ENCODE results near the gene GPC6. TPM values are rescaled to one million over a fixed set of nuclear protein-coding genes. Genes with fewer than 3 reads are reported as not detected.

GPC6 gene
- total and polyA plus RNA-seq, 2 donors (not counting 1 experiment from before 2014, with no cell fraction given), result not detected

DNA sequence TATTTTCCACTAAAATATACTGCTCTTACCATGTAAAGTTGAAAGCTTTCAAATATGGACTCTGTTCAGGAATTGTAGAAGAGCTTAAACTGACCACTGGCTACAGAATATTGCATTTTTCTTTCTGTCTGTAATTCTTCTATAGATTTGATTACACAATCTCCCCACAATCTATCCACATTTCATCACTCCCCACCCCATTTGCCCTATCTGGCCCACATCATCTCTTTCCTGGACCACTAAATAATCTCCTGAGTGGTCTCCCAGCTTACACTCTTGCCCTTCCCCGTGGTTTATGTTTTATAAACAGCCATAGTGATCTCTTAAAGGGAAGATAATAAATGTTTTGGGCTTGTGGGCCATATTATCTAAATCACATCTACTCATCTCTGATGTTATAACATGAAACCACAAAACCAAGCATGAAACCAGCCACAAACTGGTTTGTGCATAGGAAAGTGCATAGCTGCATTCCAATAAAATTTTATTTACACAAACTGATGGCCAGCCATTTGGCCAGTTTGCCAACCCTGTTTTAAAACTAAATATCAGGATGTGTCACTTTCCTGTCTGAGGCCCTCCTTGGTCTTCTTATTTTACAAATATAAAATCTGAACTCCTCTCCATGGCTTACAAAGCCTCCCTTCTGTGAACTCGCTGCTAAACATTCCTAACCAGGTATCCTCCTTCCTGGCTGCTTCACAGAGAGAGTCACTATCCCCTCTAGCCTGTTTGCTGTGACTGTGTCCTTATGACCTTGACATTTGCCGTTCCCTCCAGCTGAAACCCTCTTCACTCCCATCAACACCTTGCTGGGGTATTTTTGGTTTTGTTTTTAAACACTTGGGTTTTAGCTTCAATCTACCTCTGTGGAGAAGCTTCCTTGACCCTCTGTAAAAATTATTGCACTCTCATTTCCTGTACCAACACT lies 500.9 kb downstream of the GPC6 start:
- Mint-ChIP-seq H3K27me3 (no peaks in the 10 kb centered on the region), H3K4me1 (no peaks in the 10 kb centered on the region), H3K9me3 (ENCODE audit: insufficient read depth) (no peaks in the 10 kb centered on the region), H3K4me3 (no peak overlapping the region), H3K27ac (no peak overlapping the region)
- Histone ChIP-seq H3K79me2 (ENCODE audit: control insufficient read depth, insufficient read depth, low read length) (no peaks in the 10 kb centered on the region), H3K4me3 (ENCODE audit: control extremely low read depth in 1 of 5, extremely low read depth in 1 of 5, insufficient read depth in 1 of 5, low read depth in 2 of 5, low read length in 4 of 5) (no peak overlapping the region), H3K27ac (ENCODE audit: low read length in 2 of 2) (no peak overlapping the region), H2AFZ (ENCODE audit: insufficient read depth, low read depth, low read length, poor library complexity, severe bottlenecking) (no peak overlapping the region), H3K9me3 (ENCODE audit: control extremely low read depth in 1 of 3, control insufficient read depth in 2 of 3, insufficient read depth in 1 of 3, low read length in 2 of 3) (no peaks in the 10 kb centered on the region), H3K4me1 (ENCODE audit: control insufficient read depth in 2 of 2, insufficient read depth in 2 of 2, low read length in 2 of 2) (no peaks in the 10 kb centered on the region), H3K36me3 (replicated peaks in 1 of 2; ENCODE audit: control extremely low read depth in 1 of 2, control insufficient read depth in 1 of 2, extremely low read depth in 1 of 2, insufficient read depth in 2 of 2, low read length in 1 of 2) (no peaks in the 10 kb centered on the region), H4K20me1 (ENCODE audit: control insufficient read depth, insufficient read depth, low read length, poor library complexity, severe bottlenecking) (no peaks in the 10 kb centered on the region), H3K27me3 (replicated peaks in 1 of 4; ENCODE audit: control extremely low read depth in 1 of 4, control insufficient read depth in 3 of 4, insufficient read depth in 4 of 4, low read length in 3 of 4) (no peaks in the 10 kb centered on the region), H3K9ac (ENCODE audit: low read length) (no peak overlapping the region), H3K4me2 (replicated peaks; ENCODE audit: low read depth, low read length, poor library complexity, severe bottlenecking) (no peak overlapping the region)
- ATAC-seq (ENCODE audit: low read depth) (no peak), DNase-seq (no peak)
- 80% methylated on average over 1 of the region's 3 CpGs for WGBS (ENCODE audit: insufficient coverage)
- POLR2A ChIA-PET, result no interaction called here
- intact Hi-C loops (cut with micrococcal nuclease), result no loop called here
- CTCF ChIA-PET, result no interaction called here
- TF ChIP-seq EZH2 (IDR thresholded peaks at IDR 0.05; ENCODE audit: borderline replicate concordance, insufficient read depth, low read depth, low read length, poor library complexity, severe bottlenecking) (no peak), CTCF (IDR thresholded peaks at IDR 0.05) (no peak)

- H3K27ac Mint-ChIP-seq, result no peak overlapping the region
- no peak overlapping the region for H3K4me2 ChIP-seq (replicated peaks; ENCODE audit: low read depth, low read length, poor library complexity, severe bottlenecking)
- ChIA-PET CTCF (no interaction called here), POLR2A (no interaction called here)
- H3K9me3 Mint-ChIP-seq (ENCODE audit: insufficient read depth), result no peaks in the 10 kb centered on the region
- H3K79me2 ChIP-seq (ENCODE audit: control insufficient read depth, insufficient read depth, low read length), result no peaks in the 10 kb centered on the region
- TF ChIP-seq CTCF (IDR thresholded peaks at IDR 0.05) (no peak), EZH2 (IDR thresholded peaks at IDR 0.05; ENCODE audit: borderline replicate concordance, insufficient read depth, low read depth, low read length, poor library complexity, severe bottlenecking) (no peak)
- H3K27me3 ChIP-seq (replicated peaks in 1 of 4; ENCODE audit: control extremely low read depth in 1 of 4, control insufficient read depth in 3 of 4, insufficient read depth in 4 of 4, low read length in 3 of 4), result no peaks in the 10 kb centered on the region
- no peaks in the 10 kb centered on the region for H3K36me3 ChIP-seq (replicated peaks in 1 of 2; ENCODE audit: control extremely low read depth in 1 of 2, control insufficient read depth in 1 of 2, extremely low read depth in 1 of 2, insufficient read depth in 2 of 2, low read length in 1 of 2)
- no peaks in the 10 kb centered on the region for H3K4me1 Mint-ChIP-seq
- ATAC-seq (ENCODE audit: low read depth), result no peak
- H3K27ac ChIP-seq (ENCODE audit: low read length in 2 of 2), result no peak overlapping the region
- DNase-seq, result no peak
- H3K27me3 Mint-ChIP-seq, result no peaks in the 10 kb centered on the region
- no peak overlapping the region for H2AFZ ChIP-seq (ENCODE audit: insufficient read depth, low read depth, low read length, poor library complexity, severe bottlenecking)
- intact Hi-C loops (cut with micrococcal nuclease), result no loop called here
- H3K4me1 ChIP-seq (ENCODE audit: control insufficient read depth in 2 of 2, insufficient read depth in 2 of 2, low read length in 2 of 2), result no peaks in the 10 kb centered on the region
- H3K9me3 ChIP-seq (ENCODE audit: control extremely low read depth in 1 of 3, control insufficient read depth in 2 of 3, insufficient read depth in 1 of 3, low read length in 2 of 3), result no peaks in the 10 kb centered on the region
- WGBS (ENCODE audit: insufficient coverage), result 83% methylated on average over 1 of the region's 2 CpGs
- H3K4me3 ChIP-seq (ENCODE audit: control extremely low read depth in 1 of 5, extremely low read depth in 1 of 5, insufficient read depth in 1 of 5, low read depth in 2 of 5, low read length in 4 of 5), result no peak overlapping the region
- H4K20me1 ChIP-seq (ENCODE audit: control insufficient read depth, insufficient read depth, low read length, poor library complexity, severe bottlenecking), result no peaks in the 10 kb centered on the region
- H3K9ac ChIP-seq (ENCODE audit: low read length), result no peak overlapping the region
- no peak overlapping the region for H3K4me3 Mint-ChIP-seq
Measured at GRCh38 chr13:93729383-93729782, 502.8 kb downstream of the GPC6 start.

All from B cell (primary cell).